ENCODE data around the gene HIVEP1. TPM values are rescaled to one million over a fixed set of nuclear protein-coding genes. Genes with fewer than 3 reads are reported as not detected.

The HIVEP1 gene
- total RNA-seq, 4 donors from 2014 or later, result 21.6 to 59.4 (median 34.5) TPM

- no peak for DNase-seq (ENCODE audit: low spot score)
- no peak for ATAC-seq (ENCODE audit: low FRiP score)
Measured at GRCh38 chr6:12118607-12119006, 106.5 kb downstream of the HIVEP1 start.

GRCh38 chr6:12119085-12119588 is 107.0 kb downstream of the HIVEP1 start:
- DNase-seq (ENCODE audit: low spot score), result no peak
- TF ChIP-seq CTCF (IDR thresholded peaks at IDR 0.05), result no peak
- ATAC-seq (ENCODE audit: low FRiP score), result no peak

More at GRCh38 chr6:12118607-12119006, 106.5 kb downstream of the HIVEP1 start:
- no peak for TF ChIP-seq CTCF (IDR thresholded peaks at IDR 0.05)

GRCh38 chr6:12125396-12125795 is 113.3 kb downstream of the HIVEP1 start:
- ATAC-seq (ENCODE audit: low FRiP score) (no peak), DNase-seq (ENCODE audit: low spot score) (no peak)
- TF ChIP-seq CTCF (IDR thresholded peaks at IDR 0.05), result no peak

- DNase-seq (ENCODE audit: low spot score), result no peak
- no peak for ATAC-seq (ENCODE audit: low FRiP score)
- TF ChIP-seq CTCF (IDR thresholded peaks at IDR 0.05), result no peak
Measured at GRCh38 chr6:12126051-12126450, 113.9 kb downstream of the HIVEP1 start.

GRCh38 chr6:12129523-12129922 is 117.4 kb downstream of the HIVEP1 start:
- no peak for DNase-seq (ENCODE audit: low spot score)
- ATAC-seq (ENCODE audit: low FRiP score), result no peak
- no peak for TF ChIP-seq CTCF (IDR thresholded peaks at IDR 0.05)

- ATAC-seq (ENCODE audit: low FRiP score) (peak; percentile 31), DNase-seq (ENCODE audit: low spot score) (no peak)
- no peak for TF ChIP-seq CTCF (IDR thresholded peaks at IDR 0.05)
Measured at GRCh38 chr6:12132351-12133222, 120.5 kb downstream of the HIVEP1 start.

GRCh38 chr6:12134581-12134980 is 122.5 kb downstream of the HIVEP1 start:
- ATAC-seq (ENCODE audit: low FRiP score) (no peak), DNase-seq (ENCODE audit: low spot score) (no peak)
- TF ChIP-seq CTCF (IDR thresholded peaks at IDR 0.05), result no peak
